Myocyte (in vitro differentiated cells): ENCODE results near the gene RAB3D. TPM values are rescaled to one million over a fixed set of nuclear protein-coding genes. Genes with fewer than 3 reads are reported as not detected.
"Not testable (repeated sequence)": the region's sequence is repeated elsewhere in the genome, so short reads cannot be mapped to it uniquely, and the experiment has no call there.

Source experiments
- DNase-seq: peaks from one replicate; pipeline ENCODE4 v3.0.0-alpha.2; 2012; ENCODE audit warnings: low read depth
- total RNA-seq: library from RNA; depleted of rRNA; stranded (reverse); fragments of >200 nt; gene quantifications from 2 replicates; pipeline ENCODE4 v1.2.3, GENCODE V29; 2014

RAB3D gene
- total RNA-seq, 1 donor from 2014 or later = 0.32 TPM

GRCh38 chr19:11367528-11367927 lies 28.1 kb upstream of the RAB3D start:
- no peak for DNase-seq

- DNase-seq = no peak
Measured at GRCh38 chr19:11365557-11366117, 26.2 kb upstream of the RAB3D start.

GRCh38 chr19:11364935-11365334 lies 25.5 kb upstream of the RAB3D start:
- DNase-seq = no peak

GRCh38 chr19:11364296-11364904 lies 24.9 kb upstream of the RAB3D start:
- DNase-seq = no peak

GRCh38 chr19:11363881-11364280 lies 24.4 kb upstream of the RAB3D start:
- no peak for DNase-seq

- DNase-seq = no peak
Measured at GRCh38 chr19:11361771-11362731, 22.6 kb upstream of the RAB3D start.

- no peak for DNase-seq
Measured at GRCh38 chr19:11361037-11361770, 21.7 kb upstream of the RAB3D start.

- no peak for DNase-seq
Measured at GRCh38 chr19:11359421-11359820, 20.0 kb upstream of the RAB3D start.

- no peak for DNase-seq
Measured at GRCh38 chr19:11356676-11357550, 17.5 kb upstream of the RAB3D start.

- no peak for DNase-seq
Measured at GRCh38 chr19:11356074-11356397, 16.6 kb upstream of the RAB3D start.

GRCh38 chr19:11355160-11356073 lies 16.0 kb upstream of the RAB3D start, which contains the start of gene PLPPR2:
Gene PLPPR2, plus strand, starts transcription at chr19:11355432. Its CDS starts 2,242 bp downstream, at chr19:11357674.
- peak; percentile 92 for DNase-seq

GRCh38 chr19:11354102-11354501 lies 14.6 kb upstream of the RAB3D start:
- not testable (repeated sequence) for DNase-seq

- no peak for DNase-seq
Measured at GRCh38 chr19:11349171-11349570, 9.7 kb upstream of the RAB3D start.

GRCh38 chr19:11347546-11348039 lies 8.1 kb upstream of the RAB3D start:
- DNase-seq = no peak

- DNase-seq = peak; percentile 100
Measured at GRCh38 chr19:11346104-11346940, 6.9 kb upstream of the RAB3D start, which contains the start of the genes CCDC159 and TMEM205. Gene CCDC159, plus strand, starts transcription at chr19:11346519. Its CDS starts 88 bp downstream, at chr19:11346607. Gene TMEM205, minus strand, starts transcription at chr19:11346268. Its CDS starts 649 bp downstream, at chr19:11345619.

- peak; percentile 25 for DNase-seq
Measured at GRCh38 chr19:11345122-11345803, 5.8 kb upstream of the RAB3D start.

GRCh38 chr19:11342429-11342828 lies 3.0 kb upstream of the RAB3D start:
- no peak for DNase-seq
